Thoracic aorta (tissue), 2 donors: ENCODE results near the gene ANKMY1. TPM values are rescaled to one million over a fixed set of nuclear protein-coding genes. Genes with fewer than 3 reads are reported as not detected.

Experiments used
- ATAC-seq: fragments of 150-250 bp; one replicate; pipeline ENCODE4 v1.8.0; 2017; ENCODE audit warnings: low read depth; ENCODE audit not compliant: insufficient number of reproducible peaks, low FRiP score
- DNase-seq: peaks from one replicate; pipeline ENCODE4 v3.0.0-alpha.2; 2020; ENCODE audit warnings: low spot score
- H3K27ac ChIP-seq, 2 donors: fragments of 200-600 bp; sonication (generic); 1 replicate in 1 of 2; 2 replicates in 1 of 2; pipeline ENCODE4 v1.5.1; 2016; ENCODE audit warnings: mild to moderate bottlenecking in 2 of 2, moderate library complexity in 2 of 2
- H3K27me3 ChIP-seq: fragments of 200-600 bp; sonication (generic); replicated peaks from 2 replicates; pipeline ENCODE4 v1.6.0; 2016; ENCODE audit warnings: mild to moderate bottlenecking; ENCODE audit not compliant: insufficient read depth
- H3K36me3 ChIP-seq: fragments of 200-600 bp; sonication (generic); one replicate; pipeline ENCODE4 v1.5.1; 2016
- H3K4me1 ChIP-seq, 2 donors: fragments of 200-600 bp; sonication (generic); 1 replicate in 1 of 2; 2 replicates in 1 of 2; pipeline versions ENCODE4 v1.5.1 to v1.6.0; 2016; ENCODE audit warnings: low read depth in 2 of 2, mild to moderate bottlenecking in 1 of 2; ENCODE audit not compliant: control insufficient read depth in 1 of 2
- H3K4me3 ChIP-seq: fragments of 200-600 bp; sonication (generic); 2 replicates; pipeline ENCODE4 v1.5.1; 2016; ENCODE audit warnings: mild to moderate bottlenecking
- H3K9me3 ChIP-seq: fragments of 200-600 bp; sonication (generic); 2 replicates; pipeline ENCODE4 v1.5.1; 2016
- CTCF ChIP-seq: fragments of 200-600 bp; sonication (generic); IDR thresholded peaks from one replicate; pipeline ENCODE4 v1.5.1; 2019; ENCODE audit warnings: antibody characterized with exemption
- total RNA-seq, 2 donors: library from RNA; depleted of rRNA; stranded (reverse); fragments of >200 nt; gene quantifications; one replicate each; pipeline versions ENCODE4 v1.1.0 to v1.2.3, GENCODE V29; 2016

The ANKMY1 gene
- total RNA-seq, 2 donors from 2014 or later = 20.0 to 44.8 TPM

GRCh38 chr2:240512666-240513535 is 44.9 kb downstream of the ANKMY1 start:
- no peaks in the 10 kb centered on the region for H3K27me3 ChIP-seq
- TF ChIP-seq CTCF = no peak
- ATAC-seq (no peak), DNase-seq (no peak)
- no peaks in the 10 kb centered on the region for H3K9me3 ChIP-seq
- H3K4me1 ChIP-seq = no peaks in the 10 kb centered on the region
- peaks cover 7% of the 10 kb centered on the region for H3K36me3 ChIP-seq
- no peak overlapping the region for H3K4me3 ChIP-seq
- H3K27ac ChIP-seq = no peak overlapping the region

- H3K36me3 ChIP-seq = peaks cover 7% of the 10 kb centered on the region
- no peaks in the 10 kb centered on the region for H3K4me1 ChIP-seq
- no peak for ATAC-seq
- no peaks in the 10 kb centered on the region for H3K9me3 ChIP-seq
- no peak for TF ChIP-seq CTCF
- H3K4me3 ChIP-seq = no peak overlapping the region
- H3K27me3 ChIP-seq = no peaks in the 10 kb centered on the region
- DNase-seq = no peak
- no peak overlapping the region for H3K27ac ChIP-seq
Observed at GRCh38 chr2:240512109-240512485, 45.7 kb downstream of the ANKMY1 start.

- H3K36me3 ChIP-seq = peaks cover 7% of the 10 kb centered on the region
- H3K4me1 ChIP-seq = no peaks in the 10 kb centered on the region
- DNase-seq = no peak
- no peaks in the 10 kb centered on the region for H3K27me3 ChIP-seq
- H3K27ac ChIP-seq = no peak overlapping the region
- H3K9me3 ChIP-seq = no peaks in the 10 kb centered on the region
- no peak overlapping the region for H3K4me3 ChIP-seq
- no peak for ATAC-seq
- TF ChIP-seq CTCF = no peak
Observed at GRCh38 chr2:240511351-240512108, 46.3 kb downstream of the ANKMY1 start.

- no peak for TF ChIP-seq CTCF
- Histone ChIP-seq H3K27me3 (no peaks in the 10 kb centered on the region), H3K36me3 (peaks cover 7% of the 10 kb centered on the region), H3K4me1 (no peaks in the 10 kb centered on the region), H3K4me3 (no peak overlapping the region), H3K27ac (no peak overlapping the region), H3K9me3 (no peaks in the 10 kb centered on the region)
- no peak for ATAC-seq
- DNase-seq = no peak
Observed at GRCh38 chr2:240510513-240511210, 47.1 kb downstream of the ANKMY1 start.
